Activated CD8-positive, alpha-beta memory T cell treated with anti-CD3 and anti-CD28 coated beads for 1 hour (primary cell): ENCODE data around the gene USP32.
"Not testable (repeated sequence)": the region's sequence is repeated elsewhere in the genome, so short reads cannot be mapped to it uniquely, and the experiment has no call there.

Experiments
- DNase-seq, 2 donors: peaks; one replicate each; pipeline ENCODE4 v3.0.0-alpha.2; 2020; ENCODE audit warnings: low read depth in 1 of 2; ENCODE audit errors: extremely low read depth in 1 of 2

Gene USP32

DNA sequence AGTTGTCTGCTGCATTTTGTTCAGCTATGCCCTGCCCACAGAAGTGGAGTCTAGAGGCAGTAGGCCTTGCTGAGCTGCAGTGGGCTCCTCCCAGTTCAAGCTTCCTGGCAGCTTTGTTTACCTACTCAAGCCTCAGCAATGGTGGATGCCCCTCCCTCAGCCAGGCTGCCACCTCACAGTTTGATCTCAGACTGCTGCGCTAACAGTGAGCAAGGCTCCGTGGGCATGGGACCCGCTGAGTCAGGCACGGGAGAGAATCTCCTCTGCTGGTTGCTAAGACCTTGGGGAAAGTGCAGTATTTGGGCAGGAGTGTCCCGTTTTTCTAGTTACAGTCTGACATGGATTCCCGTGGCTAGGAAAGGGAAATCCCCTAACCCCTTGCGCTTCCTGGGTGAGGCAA is 49.4 kb downstream of the USP32 start:
- not testable (repeated sequence) for DNase-seq

DNA sequence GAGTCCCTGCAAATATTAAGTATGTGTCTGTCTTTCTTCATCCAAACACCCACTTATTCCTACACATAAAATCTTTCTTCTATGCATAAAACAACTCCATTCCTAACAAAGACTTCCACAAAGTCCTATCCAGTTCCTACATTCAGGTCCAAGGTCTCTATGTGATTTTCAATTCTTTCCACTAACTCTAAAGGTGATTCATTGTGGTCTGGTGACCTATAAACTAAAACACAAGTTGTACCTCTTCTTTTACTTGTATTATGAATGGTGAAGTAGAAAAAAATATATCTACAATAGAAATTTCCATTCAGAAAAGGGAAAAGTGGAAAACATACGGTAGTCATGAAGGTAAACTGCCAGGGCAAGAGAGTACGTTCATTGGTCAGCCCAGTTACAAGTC is 56.6 kb downstream of the USP32 start:
- no peak for DNase-seq

DNA sequence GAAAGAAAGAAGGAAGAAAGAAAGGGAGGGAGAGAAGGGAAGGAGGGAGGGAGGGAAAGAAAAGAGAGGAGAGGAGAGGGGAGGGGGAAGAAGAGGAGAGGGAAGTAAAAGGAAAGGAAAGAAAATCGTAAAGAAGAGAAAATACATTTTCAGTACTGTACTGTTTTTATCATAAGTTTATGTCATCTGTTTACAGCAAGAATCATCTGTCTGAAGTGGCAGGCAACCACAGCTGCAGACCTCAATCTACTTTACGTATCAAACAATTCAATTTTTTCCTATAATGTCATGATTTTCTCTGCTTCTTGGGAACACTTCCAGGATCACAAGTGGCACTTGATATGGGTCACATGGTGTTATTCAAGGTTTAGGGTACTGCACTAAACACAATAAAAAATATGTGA is 58.3 kb downstream of the USP32 start:
- no peak for DNase-seq

DNA sequence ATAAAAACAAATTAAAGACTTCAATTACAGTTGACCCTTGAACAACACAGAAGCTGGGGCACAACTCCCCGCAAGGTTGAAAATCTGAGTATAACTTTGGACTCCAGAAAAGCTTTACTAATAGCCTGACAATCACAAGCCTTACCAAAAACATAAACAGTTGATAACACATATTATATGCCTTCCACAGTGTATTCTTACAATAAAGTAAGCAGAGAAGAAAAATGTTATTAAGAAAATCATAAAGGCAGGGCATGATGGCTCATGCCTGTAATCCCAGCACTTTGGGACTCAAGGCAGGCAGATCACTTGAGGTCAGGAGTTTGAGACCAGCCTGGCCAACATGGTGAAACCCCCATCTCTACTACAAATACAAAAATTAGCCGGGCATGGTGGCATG is 58.9 kb downstream of the USP32 start:
- DNase-seq: not testable (repeated sequence)

DNA sequence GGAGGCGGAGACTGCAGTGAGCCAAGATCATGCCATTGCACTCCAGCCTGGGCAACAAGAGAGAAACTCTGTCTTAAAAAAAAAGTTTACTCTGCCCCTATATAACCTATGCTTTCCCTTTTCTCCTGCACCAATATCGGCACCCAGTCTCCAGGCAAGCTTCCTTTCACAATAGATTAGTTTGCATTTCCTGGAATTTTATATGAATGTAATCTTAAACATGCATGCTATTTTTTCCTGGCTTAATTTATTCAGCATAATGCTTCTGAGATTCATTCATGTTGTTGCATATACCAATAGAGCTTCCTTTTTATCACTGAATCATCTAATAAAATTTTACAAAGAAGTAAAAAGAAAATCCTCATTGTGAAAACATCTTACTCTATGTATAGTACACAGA is 59.4 kb downstream of the USP32 start:
- DNase-seq: no peak

DNA sequence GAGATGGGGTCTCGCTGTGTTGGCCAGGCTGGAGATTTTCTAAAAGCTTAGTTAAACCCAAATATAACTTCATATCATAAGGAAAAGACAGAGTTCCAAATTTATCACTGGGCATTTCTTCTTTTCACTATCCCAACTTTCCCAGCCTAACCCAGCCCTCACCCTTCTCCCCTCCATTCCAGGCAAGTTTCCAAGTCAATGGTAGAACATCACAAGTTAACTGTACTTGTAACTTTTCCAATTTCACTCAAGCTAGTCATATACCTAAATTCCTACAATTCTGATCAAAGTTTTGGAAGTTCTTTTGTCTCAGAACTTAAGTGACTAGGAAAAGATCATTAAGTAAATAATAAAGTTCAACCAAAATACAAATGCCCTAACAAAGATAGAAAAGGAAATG is 61.2 kb downstream of the USP32 start:
- DNase-seq: no peak

DNA sequence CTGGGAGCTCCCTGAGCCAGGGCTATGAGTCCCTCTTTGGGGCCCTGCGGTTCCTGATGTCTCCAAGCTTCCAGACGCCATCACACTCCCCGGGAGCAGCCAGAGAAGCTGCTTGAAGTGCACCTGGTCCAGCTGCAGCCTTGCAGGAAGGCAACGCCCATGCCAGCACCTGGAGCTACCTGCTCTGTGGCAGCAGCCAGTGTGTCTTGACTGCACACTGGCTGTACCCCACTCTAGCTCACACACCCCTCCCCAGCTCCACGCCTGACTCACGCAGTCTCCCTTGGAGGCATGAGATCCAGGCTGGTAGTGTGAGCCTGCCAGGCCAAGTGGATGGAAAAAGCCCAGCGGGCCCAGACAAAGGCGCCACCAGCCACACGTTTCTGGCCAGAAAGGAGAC is 63.3 kb downstream of the USP32 start:
- DNase-seq: no peak

DNA sequence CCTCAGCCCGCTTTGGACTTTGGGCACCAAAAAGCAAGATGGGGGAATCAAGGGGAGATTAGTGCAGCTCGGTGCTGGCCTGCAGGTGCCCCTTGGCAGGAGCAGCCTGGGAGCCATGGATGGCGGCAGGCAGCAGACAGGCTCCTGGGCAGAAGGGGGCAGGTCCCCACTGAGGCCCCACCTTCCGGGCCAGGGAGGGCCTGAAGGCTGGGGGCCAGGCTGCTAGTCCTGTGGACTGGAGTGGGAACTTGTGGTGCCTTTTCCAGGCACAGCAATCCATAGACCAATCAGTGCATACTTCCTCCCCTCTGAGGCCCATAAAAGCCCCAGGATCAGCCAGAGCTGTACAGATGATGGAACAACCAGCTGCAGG is 64.0 kb downstream of the USP32 start:
- no peak for DNase-seq

DNA sequence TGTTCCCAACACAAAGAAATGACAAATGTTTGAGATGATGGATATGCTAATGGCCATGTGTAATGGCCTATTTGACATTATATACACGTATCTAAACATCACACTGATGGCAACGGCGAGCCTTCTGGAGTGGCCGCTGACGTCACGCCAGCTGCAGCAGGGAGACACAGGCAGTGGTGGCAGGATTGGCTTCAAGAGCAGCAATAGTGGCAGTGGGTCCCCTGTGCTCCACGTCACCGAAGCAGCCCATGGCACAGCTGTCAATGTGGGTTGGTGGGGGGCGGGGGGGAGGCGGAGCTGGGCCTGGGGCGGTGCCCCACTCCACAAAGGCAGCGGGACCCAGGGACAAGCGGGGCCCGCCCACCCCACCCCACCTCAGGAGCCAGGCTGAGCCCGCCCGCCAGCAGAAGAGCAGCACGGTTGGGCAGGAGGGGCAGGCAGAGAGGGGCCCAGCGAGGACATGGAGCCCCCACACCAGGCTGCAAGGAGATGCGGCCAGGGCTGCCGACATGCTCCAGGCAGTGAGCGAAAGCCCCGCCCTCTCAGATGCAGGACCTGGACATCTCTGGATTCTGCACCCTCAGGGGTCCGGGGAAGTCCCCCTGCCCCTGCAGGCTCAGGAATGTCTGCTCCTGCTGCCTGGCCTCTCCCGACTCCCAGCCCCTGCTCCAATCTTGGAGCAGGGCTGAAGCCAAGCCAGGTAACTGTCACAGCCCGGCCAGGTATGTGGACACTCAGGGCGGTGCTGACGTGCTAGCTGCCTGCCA is 64.6 kb downstream of the USP32 start:
- DNase-seq: no peak

DNA sequence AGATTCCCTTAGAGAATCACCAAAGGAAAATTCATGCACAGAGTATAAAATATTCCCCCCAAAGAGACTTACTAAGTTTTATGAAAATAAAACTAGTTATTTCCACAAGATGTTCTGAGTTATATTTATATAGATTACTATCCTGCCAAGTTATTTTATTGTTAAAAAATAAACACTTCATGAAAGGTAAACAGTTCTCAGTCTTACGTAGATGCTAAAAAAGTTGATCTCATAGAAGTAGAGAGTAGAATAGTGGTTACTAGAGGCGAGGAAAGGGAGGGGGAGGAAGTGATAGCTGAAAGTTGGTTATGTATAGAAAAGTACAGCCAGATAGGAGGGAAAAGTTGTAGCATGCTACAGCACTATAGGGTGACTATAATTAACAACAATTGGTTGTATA is 65.2 kb downstream of the USP32 start:
- no peak for DNase-seq

DNA sequence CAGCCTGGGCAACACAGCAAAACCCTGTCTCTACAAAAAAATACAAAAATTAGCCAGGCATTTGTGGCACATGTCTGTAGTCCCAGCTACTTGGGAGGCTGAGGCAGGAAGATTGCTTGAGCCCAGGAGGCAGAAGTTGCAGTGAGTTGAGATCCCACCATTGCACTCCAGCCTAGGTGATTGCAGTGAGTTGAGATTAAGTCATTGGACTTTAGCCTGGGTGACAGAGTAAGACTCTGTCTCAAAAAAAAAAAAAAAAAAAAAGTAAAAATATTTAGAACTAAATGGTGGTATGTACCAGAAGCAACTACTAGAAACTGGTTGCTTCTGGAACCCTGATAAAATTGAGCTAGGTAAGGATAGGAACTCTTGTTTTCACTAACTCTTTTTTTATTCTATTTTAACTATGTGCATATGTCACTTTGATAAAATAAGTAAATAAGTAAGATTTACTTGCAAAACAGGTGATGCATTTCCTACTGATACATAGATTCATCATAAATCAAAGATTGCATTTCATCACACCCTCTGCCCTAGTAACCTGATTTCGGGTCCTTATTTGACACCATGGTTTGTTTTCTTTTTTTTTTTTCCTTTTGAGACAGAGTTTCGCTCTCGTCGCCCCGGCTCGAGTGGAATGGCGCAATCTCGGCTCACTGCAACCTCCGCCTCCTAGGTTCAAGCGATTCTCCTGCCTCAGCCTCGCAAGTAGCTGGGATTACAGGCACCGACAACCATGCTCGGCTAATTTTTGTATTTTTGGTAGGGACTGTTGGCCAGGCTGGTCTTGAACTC is 66.0 kb downstream of the USP32 start:
- no peak for DNase-seq

DNA sequence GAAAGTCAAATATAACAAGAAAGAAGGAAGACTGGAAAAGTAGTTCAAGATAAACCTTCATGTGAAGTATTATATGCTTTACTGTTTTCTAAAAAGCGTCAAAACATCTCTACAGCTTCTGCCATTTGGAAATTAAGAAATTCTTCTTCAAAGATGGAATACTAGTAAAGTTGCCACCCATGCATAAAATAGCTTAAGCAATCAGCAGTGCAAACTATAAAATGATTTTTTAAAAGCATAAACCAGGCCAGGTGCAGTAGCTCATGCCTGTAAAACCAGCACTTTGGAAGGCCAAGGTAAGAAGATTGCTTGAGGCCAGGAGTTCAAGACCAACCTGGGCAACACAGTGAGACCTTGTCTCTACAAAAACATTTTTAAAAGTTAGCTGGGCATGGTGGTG is 68.2 kb downstream of the USP32 start:
- DNase-seq: no peak

DNA sequence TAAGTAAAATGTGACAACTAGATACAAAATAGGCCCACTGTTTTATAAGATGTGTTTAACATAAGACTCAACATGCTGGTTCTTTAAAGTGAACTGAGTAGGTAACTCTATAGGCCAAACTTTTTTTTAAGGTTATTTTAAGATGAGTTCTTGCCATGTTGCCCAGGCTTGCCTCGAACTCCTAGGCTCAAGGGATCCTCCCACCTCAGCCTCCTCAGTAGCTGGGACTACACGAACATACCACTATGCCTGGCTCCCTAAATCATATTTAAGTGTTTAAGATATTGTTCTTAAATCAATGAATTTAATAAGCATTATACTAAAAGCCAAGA is 69.9 kb downstream of the USP32 start:
- no peak for DNase-seq

DNA sequence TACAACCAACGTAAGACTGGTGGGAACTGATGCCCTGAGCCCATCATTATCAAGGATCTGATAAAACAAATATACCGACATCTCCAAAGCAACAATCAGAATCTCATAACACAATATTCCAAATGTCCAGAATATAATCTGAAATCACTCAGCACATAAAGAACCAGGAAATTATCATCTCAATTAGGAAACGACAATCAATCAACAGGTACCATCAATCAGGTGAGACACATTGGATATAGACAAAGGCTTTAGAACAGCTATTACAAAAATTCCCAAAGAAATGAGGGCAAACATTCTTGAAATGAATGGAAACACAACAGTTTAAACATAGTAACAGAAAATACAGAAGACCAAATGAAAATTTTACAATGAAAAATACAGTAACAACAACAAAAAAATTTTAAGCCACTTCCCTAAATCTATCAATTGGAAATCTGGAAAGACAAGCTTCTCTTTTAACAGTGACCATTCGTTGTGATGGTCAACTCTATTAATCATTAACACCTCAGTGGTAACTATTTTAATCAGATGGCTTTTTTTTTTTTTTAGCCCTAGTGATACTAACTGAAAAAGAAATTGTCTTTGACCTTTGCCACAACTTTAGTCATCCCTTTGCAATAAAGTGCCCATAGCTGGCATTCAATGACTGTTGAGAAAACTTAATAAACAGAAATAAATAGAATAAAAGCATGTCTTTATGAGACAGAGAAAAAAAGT is 70.4 kb downstream of the USP32 start:
- DNase-seq: no peak

DNA sequence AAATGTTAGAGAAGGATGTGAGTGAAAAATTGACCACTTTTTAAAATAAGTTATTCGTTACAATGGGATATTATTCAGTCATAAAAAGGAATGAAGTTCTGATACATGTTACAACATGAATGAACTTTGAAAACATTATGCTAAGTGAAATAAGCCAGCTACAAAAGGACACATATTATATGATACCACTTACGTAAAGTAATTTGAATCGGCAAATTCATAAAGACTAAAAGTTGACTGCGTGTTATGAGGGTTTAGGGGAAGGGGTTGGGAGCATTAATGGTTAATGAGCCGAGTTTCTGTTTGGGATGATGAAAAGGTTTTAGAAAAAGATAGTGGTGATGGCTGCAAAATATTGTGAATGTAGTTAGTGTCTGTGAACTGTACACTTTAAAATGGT is 73.1 kb downstream of the USP32 start:
- no peak for DNase-seq

DNA sequence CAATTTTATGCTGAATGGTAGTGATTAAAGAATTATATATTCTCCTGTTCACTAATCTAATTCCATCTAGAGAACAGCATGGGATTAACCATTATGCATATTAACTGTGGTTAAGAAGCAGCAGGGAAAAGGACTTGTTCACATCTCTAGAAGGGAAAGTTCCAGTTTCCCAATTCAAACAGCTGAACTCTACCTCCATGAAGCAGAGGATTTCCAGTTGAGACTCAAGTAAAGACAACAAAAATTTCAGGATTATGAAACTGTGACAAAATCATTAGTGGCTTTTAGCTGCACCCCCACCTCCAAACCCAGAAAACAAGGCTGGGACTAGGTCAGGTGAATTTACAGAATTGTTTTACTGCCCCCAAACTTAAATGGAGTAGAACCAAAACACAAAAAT is 73.6 kb downstream of the USP32 start:
- DNase-seq: no peak

DNA sequence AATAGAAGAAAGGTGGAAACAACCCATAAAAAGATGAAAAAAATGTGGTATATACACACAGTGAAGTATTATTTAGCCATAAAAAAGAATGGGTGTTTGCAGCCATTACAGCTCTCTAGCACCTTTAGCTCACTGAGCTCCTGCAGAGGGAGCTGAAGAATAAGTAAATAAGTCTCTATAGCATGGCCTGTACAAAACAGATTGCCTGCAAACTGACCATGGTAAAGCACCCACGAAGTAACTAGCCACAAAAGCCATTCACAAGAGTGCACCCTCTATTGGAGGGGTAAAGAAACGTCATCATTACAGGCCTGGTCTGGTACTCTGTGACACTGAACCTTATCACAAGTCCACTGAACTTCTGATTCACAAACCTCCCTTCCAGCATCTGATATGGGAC is 76.3 kb downstream of the USP32 start:
- DNase-seq: no peak

DNA sequence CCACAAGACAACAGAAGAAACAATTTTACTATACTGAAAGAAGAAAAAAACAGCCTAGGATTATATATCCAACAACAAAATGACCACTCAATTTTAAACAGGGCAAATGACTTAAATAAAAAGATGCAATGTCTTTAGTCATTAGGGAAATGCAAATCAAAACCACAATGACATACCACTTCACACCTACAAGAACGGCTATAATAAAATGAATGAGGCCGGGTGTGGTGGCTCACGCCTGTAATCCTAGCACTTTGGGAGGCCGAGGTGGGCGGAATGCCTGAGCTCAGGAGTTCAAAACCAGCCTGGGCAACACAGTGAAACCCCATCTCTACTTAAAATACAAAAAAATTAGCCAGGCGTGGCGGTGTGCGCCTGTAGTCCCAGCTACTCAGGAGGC is 77.0 kb downstream of the USP32 start:
- not testable (repeated sequence) for DNase-seq

DNA sequence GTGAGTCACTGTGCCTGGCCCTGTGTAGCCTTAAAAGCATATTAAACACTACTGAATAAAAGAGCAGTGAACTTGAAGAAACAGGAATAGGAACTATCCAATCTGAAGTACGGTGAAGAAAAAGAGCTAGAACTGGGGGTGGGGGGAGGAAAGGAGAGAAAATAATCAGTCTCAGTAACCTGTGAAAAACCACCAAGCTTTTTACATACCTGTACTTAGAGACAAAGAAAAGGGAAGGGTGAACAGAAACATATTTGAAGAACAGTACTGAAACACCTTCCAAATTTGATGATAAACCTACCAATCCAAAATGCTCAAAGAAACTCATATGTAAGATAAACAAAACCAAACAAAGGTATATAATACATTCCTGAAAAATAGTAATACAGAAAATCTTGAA is 77.5 kb downstream of the USP32 start:
- no peak for DNase-seq

DNA sequence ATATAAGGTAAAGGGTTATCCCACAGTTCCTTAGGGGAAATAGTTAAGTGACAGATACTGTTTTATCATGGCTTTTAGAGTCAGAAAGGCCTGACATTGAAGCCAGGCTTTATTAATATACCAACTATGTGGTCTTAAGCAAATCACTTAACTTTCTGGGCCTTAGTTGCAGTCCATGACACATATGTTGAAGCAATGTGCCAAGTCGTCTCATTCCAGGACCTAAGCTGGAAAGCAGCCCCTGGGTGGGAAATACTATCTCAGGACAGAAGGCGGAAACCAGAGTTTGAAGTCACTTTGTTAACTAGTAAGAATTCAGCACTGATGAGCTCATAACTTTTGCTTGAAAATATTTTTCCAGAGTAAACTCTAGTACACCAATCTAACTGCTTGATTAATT is 80.0 kb downstream of the USP32 start:
- no peak for DNase-seq

DNA sequence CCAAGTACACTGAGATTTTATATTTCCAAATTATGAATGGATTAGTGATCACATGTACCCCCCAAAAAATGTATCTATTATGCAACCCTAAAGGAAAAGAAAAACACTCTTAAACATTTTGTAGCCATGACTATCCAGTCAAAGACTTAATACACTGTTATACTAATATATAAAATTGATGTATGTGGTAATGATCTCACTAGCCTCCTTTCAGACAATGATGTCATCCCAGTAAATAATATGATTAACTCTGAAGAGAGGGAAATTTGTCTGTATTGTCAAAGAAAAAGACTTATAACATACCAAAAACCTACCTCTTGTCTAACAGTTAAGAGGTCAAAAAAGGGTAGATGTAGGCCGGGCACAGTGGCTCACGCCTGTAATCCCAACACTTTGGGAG is 80.7 kb downstream of the USP32 start:
- no peak for DNase-seq

DNA sequence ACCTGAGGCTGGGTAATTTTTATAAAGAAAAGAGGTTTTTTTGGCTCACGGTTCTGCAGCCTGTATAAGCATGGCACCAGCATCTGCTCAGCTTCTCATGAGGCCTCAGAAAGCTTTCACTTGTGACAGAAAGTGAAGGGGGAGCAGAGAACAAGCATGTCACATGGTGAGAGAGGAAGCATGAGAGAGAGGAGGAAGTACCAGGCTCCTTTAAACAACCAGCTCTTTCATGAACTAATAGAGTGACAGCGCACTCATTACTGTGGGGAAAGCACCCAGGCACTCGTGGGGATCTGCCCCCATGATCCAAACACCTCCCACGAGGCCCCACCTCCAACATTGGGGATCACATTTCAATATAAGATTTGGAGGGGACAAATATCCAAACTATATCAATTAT is 86.8 kb downstream of the USP32 start:
- DNase-seq: no peak
